Osteocyte (in vitro differentiated cells): ENCODE results near the gene TNRC6A. TPM values are rescaled to one million over a fixed set of nuclear protein-coding genes. Genes with fewer than 3 reads are reported as not detected.

Experiments
- DNase-seq: peaks from one replicate; pipeline ENCODE4 v3.0.0; 2021; ENCODE audit warnings: mixed read lengths; ENCODE audit not compliant: unreplicated experiment; ENCODE audit errors: extremely low spot score
- H3K27ac Mint-ChIP-seq: one replicate; pipeline ENCODE4 v1.8.0; 2021; ENCODE audit warnings: mild to moderate bottlenecking, mixed read lengths; ENCODE audit not compliant: unreplicated experiment
- H3K27me3 Mint-ChIP-seq: one replicate; pipeline ENCODE4 v1.8.0; 2021; ENCODE audit warnings: mixed read lengths; ENCODE audit not compliant: unreplicated experiment
- H3K36me3 Mint-ChIP-seq: one replicate; pipeline ENCODE4 v1.8.0; 2021; ENCODE audit warnings: mixed read lengths; ENCODE audit not compliant: unreplicated experiment
- H3K4me1 Mint-ChIP-seq: one replicate; pipeline ENCODE4 v1.8.0; 2021; ENCODE audit warnings: mixed read lengths; ENCODE audit not compliant: unreplicated experiment
- H3K4me3 Mint-ChIP-seq: one replicate; pipeline ENCODE4 v1.8.0; 2021; ENCODE audit warnings: mild to moderate bottlenecking, moderate library complexity, mixed read lengths; ENCODE audit not compliant: unreplicated experiment
- H3K9me3 Mint-ChIP-seq: one replicate; pipeline ENCODE4 v1.8.0; 2021; ENCODE audit warnings: mixed read lengths; ENCODE audit not compliant: unreplicated experiment
- total RNA-seq: library from RNA; stranded (reverse); gene quantifications from 2 replicates; pipeline ENCODE4 v1.2.1, GENCODE V29; 2021
- TF ChIP-seq, protein P1 (sequence below): fragments of 200-600 bp; sonication (generic); IDR thresholded peaks from 2 replicates; pipeline ENCODE4 v1.5.0; 2021; ENCODE audit warnings: antibody characterized with exemption, mild to moderate bottlenecking, moderate library complexity

The TNRC6A gene
- total RNA-seq, 1 donor from 2014 or later, result 68.0 TPM

DNA sequence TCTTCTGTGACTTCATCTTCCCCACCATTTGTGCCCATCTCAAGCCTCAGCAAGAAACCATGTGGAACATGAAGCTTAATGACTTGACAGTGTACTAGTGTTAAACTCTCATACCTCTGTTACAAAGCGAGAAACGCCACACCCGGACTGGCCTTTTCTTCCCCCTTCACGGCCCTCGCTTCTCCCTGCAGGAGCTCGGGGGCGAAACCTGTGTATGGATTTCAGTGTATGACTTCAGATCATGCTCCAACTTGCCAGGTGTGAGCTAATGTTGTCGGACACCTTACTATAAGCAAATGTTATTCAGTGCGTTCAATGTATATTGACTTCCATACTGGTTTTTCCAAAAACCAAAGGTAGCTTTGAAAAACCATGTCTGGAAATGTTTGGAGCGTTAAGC lies 96.2 kb downstream of the TNRC6A start:
- Mint-ChIP-seq H3K4me3 (no peak overlapping the region), H3K27ac (no peak overlapping the region), H3K27me3 (no peaks in the 10 kb centered on the region), H3K4me1 (no peaks in the 10 kb centered on the region), H3K36me3 (peaks cover 45% of the 10 kb centered on the region), H3K9me3 (no peaks in the 10 kb centered on the region)
- no peak for DNase-seq
- TF ChIP-seq, protein P1, sequence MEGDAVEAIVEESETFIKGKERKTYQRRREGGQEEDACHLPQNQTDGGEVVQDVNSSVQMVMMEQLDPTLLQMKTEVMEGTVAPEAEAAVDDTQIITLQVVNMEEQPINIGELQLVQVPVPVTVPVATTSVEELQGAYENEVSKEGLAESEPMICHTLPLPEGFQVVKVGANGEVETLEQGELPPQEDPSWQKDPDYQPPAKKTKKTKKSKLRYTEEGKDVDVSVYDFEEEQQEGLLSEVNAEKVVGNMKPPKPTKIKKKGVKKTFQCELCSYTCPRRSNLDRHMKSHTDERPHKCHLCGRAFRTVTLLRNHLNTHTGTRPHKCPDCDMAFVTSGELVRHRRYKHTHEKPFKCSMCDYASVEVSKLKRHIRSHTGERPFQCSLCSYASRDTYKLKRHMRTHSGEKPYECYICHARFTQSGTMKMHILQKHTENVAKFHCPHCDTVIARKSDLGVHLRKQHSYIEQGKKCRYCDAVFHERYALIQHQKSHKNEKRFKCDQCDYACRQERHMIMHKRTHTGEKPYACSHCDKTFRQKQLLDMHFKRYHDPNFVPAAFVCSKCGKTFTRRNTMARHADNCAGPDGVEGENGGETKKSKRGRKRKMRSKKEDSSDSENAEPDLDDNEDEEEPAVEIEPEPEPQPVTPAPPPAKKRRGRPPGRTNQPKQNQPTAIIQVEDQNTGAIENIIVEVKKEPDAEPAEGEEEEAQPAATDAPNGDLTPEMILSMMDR, result no peak

GRCh38 chr16:24826096-24826690 lies 96.7 kb downstream of the TNRC6A start:
- peaks cover 42% of the 10 kb centered on the region for H3K36me3 Mint-ChIP-seq
- no peaks in the 10 kb centered on the region for H3K4me1 Mint-ChIP-seq
- no peaks in the 10 kb centered on the region for H3K27me3 Mint-ChIP-seq
- no peak overlapping the region for H3K4me3 Mint-ChIP-seq
- no peak overlapping the region for H3K27ac Mint-ChIP-seq
- TF ChIP-seq, protein P1, result no peak
- DNase-seq, result no peak
- no peaks in the 10 kb centered on the region for H3K9me3 Mint-ChIP-seq

DNA sequence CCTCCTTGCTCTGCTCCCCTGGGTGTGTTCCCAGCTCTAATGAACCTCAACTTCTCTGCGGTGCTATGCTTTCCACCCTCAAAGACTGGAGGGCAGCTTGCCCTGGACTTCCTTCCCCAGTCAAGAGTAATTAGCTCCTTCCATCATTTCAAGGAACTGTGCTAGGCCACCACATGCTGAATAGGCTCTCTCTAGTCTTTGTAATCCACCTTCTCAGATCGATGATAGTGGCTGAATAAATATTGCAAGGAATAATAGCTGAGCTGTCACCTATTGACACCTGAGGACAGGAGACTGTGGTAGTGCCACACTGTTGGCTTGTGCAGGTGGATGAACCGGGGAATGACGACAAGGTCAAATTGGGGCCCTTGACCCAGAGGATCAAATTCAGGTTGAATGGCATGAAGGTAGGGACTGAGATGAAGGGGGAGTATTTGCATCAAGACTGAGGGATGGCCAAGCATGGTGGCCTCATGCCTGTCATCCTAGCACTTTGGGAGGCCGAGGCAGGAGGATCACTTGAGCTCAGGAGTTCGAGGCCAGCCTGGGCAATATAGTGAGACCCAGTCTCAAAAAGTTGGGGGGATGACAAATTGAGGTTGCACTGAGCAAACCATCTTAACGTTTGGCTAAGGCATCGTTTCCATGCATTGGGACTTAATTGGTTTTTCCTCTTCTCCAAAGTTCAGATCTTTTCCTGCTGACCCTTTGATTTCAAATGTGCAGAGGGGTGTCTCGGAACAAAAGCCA lies 97.5 kb downstream of the TNRC6A start:
- no peaks in the 10 kb centered on the region for H3K4me1 Mint-ChIP-seq
- H3K4me3 Mint-ChIP-seq, result no peak overlapping the region
- DNase-seq, result no peak
- no peak overlapping the region for H3K27ac Mint-ChIP-seq
- no peaks in the 10 kb centered on the region for H3K9me3 Mint-ChIP-seq
- TF ChIP-seq, protein P1, result no peak
- H3K36me3 Mint-ChIP-seq, result peaks cover 35% of the 10 kb centered on the region
- no peaks in the 10 kb centered on the region for H3K27me3 Mint-ChIP-seq

DNA sequence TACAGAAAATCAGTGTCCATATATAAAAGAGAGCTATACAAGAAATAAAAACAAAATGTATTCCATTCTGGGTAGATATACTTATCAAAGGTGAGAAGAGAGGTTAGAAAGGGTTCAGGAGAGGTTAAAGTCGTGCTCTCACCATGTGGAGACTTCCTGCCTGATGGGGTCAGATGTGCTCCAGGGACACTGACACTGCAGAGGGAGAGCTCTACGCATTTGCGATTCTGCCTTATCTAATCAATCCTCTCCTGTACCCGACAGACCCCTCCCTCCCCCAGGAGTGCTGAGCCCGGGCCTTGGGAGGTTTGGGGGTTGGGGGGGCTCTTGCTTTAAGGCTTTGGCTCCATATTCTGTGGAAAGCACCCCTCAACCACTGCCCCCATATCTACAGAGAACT lies 99.7 kb downstream of the TNRC6A start:
- Mint-ChIP-seq H3K27me3 (no peaks in the 10 kb centered on the region), H3K27ac (no peak overlapping the region), H3K4me3 (no peak overlapping the region), H3K4me1 (no peaks in the 10 kb centered on the region), H3K36me3 (peaks cover 18% of the 10 kb centered on the region), H3K9me3 (no peaks in the 10 kb centered on the region)
- TF ChIP-seq, protein P1, result no peak
- DNase-seq, result no peak

DNA sequence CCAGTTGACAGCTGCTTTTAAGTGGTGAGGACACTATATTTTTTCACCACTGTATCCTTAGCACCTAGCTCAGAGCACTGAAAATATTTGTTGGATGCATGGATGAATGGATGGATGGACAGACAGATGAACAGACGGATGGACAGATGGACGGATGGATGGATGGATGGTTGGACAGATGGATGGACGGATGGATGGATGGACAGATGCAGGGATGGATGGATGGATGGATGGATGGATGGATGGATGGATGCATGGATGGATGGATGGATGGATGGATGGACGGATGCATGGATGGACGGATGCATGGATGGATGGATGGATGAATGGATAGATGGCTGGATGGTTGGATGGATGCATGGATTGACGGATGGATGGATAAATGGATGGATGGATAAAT lies 103.9 kb downstream of the TNRC6A start:
- TF ChIP-seq, protein P1, result no peak
- H3K36me3 Mint-ChIP-seq, result no peaks in the 10 kb centered on the region
- no peak overlapping the region for H3K27ac Mint-ChIP-seq
- H3K9me3 Mint-ChIP-seq, result no peaks in the 10 kb centered on the region
- H3K4me3 Mint-ChIP-seq, result no peak overlapping the region
- peaks cover 6% of the 10 kb centered on the region for H3K4me1 Mint-ChIP-seq
- H3K27me3 Mint-ChIP-seq, result no peaks in the 10 kb centered on the region
- no peak for DNase-seq
